ENCODE results near the gene THSD7B. TPM values are rescaled to one million over a fixed set of nuclear protein-coding genes. Genes with fewer than 3 reads are reported as not detected.

Gene THSD7B
- total and polyA plus RNA-seq, 2 of the 13 experiments (the other 11 are each of a cell fraction or from before 2014, with no cell fraction given): 0.02 TPM; not detected in 1

DNA sequence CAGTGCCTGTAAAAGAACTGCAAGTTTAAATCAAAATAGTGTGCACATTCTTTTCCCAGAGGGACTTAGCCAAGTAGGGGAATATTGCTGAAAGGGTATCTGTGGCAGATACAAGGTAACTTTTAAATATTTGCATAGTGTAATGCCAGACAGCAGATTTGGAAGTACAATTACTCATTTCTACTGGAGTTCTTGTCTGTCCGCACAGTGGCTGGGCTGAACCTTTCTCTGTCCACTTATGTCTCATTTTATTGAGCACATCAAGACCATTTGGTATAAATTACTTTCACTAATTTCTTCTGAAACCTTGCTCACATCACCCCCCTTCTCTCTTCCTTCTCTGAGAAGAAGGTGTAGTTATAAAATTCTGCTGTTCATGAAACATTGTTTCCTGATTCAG is 271.3 kb downstream of the THSD7B start:
- no peaks in the 10 kb centered on the region for H3K27me3 ChIP-seq (ENCODE audit: control insufficient read depth in 1 of 2, insufficient read depth in 2 of 2, low read length in 2 of 2)
- H3K27ac ChIP-seq (ENCODE audit: extremely low read length, insufficient read depth, low read length): no peak overlapping the region
- no peak overlapping the region for H2AFZ ChIP-seq (ENCODE audit: low read length)
- no peaks in the 10 kb centered on the region for H3K79me2 ChIP-seq (ENCODE audit: insufficient read depth, low read length)
- H3K9me3 ChIP-seq (ENCODE audit: low read length): no peaks in the 10 kb centered on the region
- H3K9ac ChIP-seq (ENCODE audit: insufficient read depth, low read depth, low read length): no peak overlapping the region
- no peak overlapping the region for H3K4me3 ChIP-seq (replicated peaks in 1 of 3; ENCODE audit: insufficient read depth in 1 of 3, low read depth in 2 of 3, low read length in 3 of 3)
- H3K36me3 ChIP-seq (replicated peaks in 1 of 2; ENCODE audit: control insufficient read depth in 1 of 2, insufficient read depth in 2 of 2, low read length in 2 of 2): no peaks in the 10 kb centered on the region
- DNase-seq (ENCODE audit: low spot score): no peak
- no peak overlapping the region for H3K4me2 ChIP-seq (ENCODE audit: low read depth, low read length)
- H3K4me1 ChIP-seq (ENCODE audit: insufficient read depth, low read length): no peaks in the 10 kb centered on the region
- ChIA-PET POLR2A (no interaction called here), CTCF (ENCODE audit: low intra/inter-chr PET ratio, low total read pairs) (no interaction called here)
- WGBS (ENCODE audit: low lambda C conversion rate): 92% methylated on average over 1 of the region's 1 CpG
- no peak for FAIRE-seq
- in situ Hi-C loops (cut with HindIII; ENCODE audit: extremely low pct_ligation_motif_present, low pct_unique_long_range_greater_than_20kb) (no loop called here), intact Hi-C loops (cut with micrococcal nuclease; ENCODE audit: unreplicated experiment) (no loop called here)
- TF ChIP-seq SYNCRIP (IDR thresholded peaks at IDR 0.05; ENCODE audit: insufficient read depth, low read depth, low read length) (no peak), ZNF451 (CRISPR knock-in tag; IDR thresholded peaks at IDR 0.05) (no peak), MXI1 (IDR thresholded peaks at IDR 0.05; ENCODE audit: borderline replicate concordance, low read depth, low read length) (no peak), TEAD2 (CRISPR knock-in tag; IDR thresholded peaks at IDR 0.05) (no peak), MATR3 (CRISPR knock-in tag; IDR thresholded peaks at IDR 0.05) (no peak), SOX5 (CRISPR knock-in tag; IDR thresholded peaks at IDR 0.05; ENCODE audit: borderline replicate concordance) (no peak), ZNF782 (CRISPR knock-in tag; IDR thresholded peaks at IDR 0.05; ENCODE audit: borderline replicate concordance) (no peak), PITX1 (CRISPR knock-in tag; IDR thresholded peaks at IDR 0.05) (no peak), GFI1 (CRISPR knock-in tag; IDR thresholded peaks at IDR 0.05; ENCODE audit: borderline replicate concordance) (no peak), ZNF792 (CRISPR knock-in tag; IDR thresholded peaks at IDR 0.05) (no peak), EZH2 (conservative IDR thresholded peaks at IDR 0.05; ENCODE audit: low read depth, low read length) (no peak), ZNF547 (CRISPR knock-in tag; IDR thresholded peaks at IDR 0.05) (no peak)
- TF ChIP-seq, protein P1, sequence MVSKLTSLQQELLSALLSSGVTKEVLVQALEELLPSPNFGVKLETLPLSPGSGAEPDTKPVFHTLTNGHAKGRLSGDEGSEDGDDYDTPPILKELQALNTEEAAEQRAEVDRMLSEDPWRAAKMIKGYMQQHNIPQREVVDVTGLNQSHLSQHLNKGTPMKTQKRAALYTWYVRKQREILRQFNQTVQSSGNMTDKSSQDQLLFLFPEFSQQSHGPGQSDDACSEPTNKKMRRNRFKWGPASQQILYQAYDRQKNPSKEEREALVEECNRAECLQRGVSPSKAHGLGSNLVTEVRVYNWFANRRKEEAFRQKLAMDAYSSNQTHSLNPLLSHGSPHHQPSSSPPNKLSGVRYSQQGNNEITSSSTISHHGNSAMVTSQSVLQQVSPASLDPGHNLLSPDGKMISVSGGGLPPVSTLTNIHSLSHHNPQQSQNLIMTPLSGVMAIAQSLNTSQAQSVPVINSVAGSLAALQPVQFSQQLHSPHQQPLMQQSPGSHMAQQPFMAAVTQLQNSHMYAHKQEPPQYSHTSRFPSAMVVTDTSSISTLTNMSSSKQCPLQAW (CRISPR knock-in tag; IDR thresholded peaks at IDR 0.05): no peak
- ATAC-seq: no peak
- no TSS peak for BruUV-seq (replicated peaks)
- no peaks in the 10 kb centered on the region for H4K20me1 ChIP-seq (ENCODE audit: insufficient read depth, low read length)

Data from HepG2 (cell line).